Fibroblast of peridontal ligament (primary cell): ENCODE data around the gene USP12.
"Not testable (repeated sequence)": the region's sequence is repeated elsewhere in the genome, so short reads cannot be mapped to it uniquely, and the experiment has no call there.

Experiments used
- DNase-seq: peaks from one replicate; pipeline ENCODE4 v3.0.0-alpha.2; 2010; ENCODE audit errors: extremely low read depth

USP12 gene

GRCh38 chr13:27151798-27152599 lies 19.6 kb downstream of the USP12 start:
- peak; percentile 46 for DNase-seq

DNA sequence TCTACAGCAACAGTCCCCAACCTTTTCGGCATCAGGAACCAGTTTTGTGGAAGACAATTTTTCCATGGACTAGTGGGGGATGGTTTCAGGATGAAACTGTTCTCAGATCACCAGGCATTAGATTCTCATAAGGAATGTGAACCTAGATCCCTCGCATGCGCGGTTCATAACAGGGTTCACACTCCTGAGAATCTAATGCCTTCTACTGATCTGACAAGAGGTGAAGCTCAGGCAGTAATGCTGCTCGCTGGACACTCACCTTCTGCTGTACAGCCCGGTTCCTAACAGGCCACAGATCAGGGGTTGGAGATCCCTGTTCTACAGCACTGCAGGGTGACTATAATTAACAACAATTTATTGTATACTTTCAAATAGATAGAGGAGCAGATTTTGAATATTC lies 21.9 kb downstream of the USP12 start:
- DNase-seq: no peak

DNA sequence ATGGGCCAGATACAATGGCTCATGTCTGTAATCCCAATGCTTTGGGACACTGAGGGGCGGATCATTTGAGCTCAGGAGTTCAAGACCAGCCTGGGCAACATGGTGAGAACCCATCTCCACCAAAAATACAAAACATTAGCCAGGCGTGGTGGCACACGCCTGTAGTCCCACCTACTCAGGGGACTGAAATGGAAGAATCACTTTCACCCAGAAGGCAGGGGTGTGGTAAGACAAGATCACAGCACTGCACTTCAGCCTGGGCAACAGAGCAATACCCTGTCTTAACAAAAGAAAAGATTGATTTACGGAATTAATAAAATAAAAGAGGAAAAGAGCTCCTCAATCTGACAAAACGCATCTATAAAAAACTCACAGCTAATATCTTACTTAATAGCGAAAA lies 22.7 kb downstream of the USP12 start:
- DNase-seq: no peak

- no peak for DNase-seq
Measured at GRCh38 chr13:27147530-27148170, 24.0 kb downstream of the USP12 start.

DNA sequence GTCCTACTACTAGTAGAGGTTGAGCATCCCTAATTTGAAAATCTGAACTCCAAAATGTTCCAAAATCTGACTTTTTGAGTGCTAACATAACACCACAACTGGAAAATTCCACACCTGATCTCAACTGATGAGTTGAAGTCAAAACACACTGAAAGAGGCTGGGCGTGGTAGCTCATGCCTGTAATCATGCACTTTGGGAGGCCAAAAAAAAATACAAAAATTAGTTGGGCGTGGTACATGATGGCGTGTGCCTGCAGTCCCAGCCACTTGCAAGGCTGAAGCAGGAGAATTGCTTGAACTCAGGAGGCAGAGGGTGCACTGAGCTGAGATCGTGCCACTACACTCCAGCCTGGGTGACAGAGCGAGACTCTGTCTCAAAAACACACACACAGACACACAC lies 29.9 kb downstream of the USP12 start:
- DNase-seq: no peak

DNA sequence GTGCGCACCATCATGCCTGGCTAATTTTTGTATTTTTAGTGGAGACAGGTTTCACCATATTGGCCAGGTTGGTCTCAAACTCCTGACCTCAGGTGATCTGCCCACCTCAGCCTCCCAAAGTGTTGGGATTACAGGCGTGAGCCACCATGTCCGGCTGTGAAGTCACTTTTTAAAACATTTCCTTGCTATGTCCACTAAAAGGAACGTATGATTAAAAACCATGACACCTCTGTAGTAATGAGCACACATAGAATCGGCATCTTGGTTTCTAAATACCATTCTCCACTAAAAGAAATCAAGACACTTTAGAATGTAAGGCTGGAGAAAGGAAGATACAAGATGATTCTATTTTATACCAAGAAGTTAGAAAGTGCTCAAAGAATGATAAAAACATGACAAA lies 30.5 kb downstream of the USP12 start:
- DNase-seq: not testable (repeated sequence)

DNA sequence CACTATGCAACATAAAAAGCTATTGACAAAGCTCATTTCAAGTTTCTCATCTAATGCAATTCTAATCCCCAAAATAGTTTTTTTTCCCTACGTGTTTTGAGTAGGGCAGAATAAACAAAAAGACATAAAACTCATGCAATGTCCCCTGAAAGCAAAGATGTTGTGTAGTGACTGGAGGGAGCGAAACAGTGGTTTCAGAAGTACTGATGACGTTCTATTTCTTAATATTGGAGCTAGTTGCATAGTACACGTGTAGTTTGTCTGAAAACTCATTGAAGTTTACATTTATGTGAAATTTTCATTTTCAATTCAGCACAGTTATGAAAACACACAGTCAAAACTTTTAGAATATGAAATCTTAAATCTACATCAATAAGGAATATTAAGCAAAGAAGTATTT lies 31.6 kb downstream of the USP12 start:
- no peak for DNase-seq

- no peak for DNase-seq
Measured at GRCh38 chr13:27139565-27139964, 32.0 kb downstream of the USP12 start.

DNA sequence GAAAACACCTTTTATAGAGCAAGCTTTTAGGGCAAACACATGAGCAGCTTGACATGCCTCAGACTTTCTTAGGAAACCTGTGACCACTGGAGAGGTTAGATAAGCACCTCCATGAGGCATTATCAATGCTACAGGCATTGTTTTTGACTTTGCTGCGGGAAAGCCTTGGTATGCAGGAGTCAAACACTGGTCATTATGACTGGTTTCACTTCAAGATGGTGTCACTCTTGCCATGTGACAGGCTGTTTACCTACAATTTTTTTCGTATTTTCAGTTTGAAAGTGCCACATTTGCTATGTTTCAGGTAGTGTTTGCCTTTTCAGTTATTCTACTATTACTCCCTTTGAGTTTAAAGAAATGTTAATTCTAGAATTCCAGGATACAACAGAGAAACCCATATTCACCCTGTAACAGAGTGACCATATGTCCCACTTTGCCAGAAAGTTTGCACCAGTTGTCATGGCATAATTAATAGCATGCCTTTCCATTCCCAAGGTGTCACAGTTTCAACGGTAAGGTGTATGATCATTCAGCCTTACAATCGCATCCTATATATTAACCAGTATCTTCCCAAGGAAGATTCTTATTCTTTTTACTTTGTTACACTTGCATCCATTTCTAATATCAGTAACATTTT lies 33.0 kb downstream of the USP12 start:
- DNase-seq: no peak

GRCh38 chr13:27137759-27138158 lies 33.9 kb downstream of the USP12 start:
- DNase-seq: peak; percentile 7

DNA sequence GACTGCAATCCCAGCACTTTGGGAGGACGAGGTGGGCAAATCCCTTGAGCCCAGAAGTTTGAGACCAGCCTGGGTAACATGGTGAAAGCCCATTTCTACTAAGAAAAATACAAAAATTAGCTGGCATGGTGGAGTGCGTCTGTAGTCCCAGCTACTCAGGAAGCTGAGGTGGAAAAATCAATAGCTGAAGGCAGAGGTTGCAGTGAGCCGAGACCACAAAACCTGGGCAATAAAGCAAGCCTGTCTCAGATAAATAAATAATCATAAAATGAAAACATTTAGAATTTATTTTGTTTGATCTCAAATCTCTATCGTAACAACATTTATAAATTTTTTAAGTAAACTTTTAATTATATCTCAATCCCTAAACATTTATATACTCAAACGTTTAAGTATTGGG lies 36.6 kb downstream of the USP12 start:
- DNase-seq: no peak

GRCh38 chr13:27133889-27134288 lies 37.7 kb downstream of the USP12 start:
- DNase-seq: no peak

GRCh38 chr13:27132538-27132937 lies 39.1 kb downstream of the USP12 start:
- DNase-seq: no peak

DNA sequence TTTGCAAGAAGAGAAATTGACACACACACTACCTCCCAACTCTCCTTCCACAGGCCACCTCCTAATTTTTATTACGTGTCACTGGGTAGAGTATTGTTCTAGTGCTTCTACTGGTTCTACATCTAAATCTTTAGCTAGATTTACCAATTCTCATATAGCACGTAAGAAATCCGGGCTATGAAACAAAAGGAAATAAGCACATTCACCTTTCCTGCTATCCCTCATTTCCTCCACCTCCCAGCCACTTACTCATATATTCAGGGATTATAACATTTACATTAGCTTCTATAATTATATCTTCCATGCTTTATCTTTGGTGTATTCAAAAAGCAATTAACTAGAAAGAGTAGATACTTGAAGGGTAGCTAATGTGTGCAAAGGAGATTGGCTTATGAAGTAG lies 39.7 kb downstream of the USP12 start:
- no peak for DNase-seq

GRCh38 chr13:27130979-27131623 lies 40.5 kb downstream of the USP12 start:
- DNase-seq: no peak

DNA sequence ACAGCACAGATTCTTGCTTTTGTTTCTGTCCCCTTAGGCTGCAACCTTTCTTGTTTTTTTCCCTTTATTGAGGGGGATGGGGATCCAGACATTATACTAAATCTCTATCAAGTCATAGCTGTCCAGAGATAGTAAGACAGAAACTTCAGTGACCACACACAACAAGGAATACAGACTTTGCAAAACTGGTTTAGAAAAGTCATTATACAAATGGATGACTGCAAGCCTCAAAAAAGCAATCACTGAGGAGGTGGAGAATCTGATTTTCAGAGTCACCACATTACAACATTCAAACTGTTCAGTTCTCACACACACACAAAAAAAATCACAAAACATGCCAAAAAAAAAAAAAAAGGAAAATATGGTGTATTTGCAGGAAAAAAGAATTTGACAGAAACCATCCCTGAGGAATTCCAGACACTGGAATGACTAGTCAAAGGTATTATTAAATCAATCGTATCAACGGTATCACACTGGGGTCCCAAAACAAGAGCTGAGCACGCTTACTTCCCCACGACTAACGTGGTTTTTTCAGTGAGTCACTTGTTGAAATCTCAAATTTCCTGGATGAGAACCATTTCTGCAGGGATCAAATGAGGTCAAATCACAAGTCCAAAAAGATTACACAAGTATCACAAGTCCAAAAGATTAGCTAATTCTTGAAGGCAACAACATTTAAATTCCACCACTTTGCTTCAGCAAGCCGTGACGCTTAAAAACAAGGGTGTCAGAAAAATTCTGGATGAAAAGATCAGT lies 41.2 kb downstream of the USP12 start:
- peak; percentile 85 for DNase-seq

DNA sequence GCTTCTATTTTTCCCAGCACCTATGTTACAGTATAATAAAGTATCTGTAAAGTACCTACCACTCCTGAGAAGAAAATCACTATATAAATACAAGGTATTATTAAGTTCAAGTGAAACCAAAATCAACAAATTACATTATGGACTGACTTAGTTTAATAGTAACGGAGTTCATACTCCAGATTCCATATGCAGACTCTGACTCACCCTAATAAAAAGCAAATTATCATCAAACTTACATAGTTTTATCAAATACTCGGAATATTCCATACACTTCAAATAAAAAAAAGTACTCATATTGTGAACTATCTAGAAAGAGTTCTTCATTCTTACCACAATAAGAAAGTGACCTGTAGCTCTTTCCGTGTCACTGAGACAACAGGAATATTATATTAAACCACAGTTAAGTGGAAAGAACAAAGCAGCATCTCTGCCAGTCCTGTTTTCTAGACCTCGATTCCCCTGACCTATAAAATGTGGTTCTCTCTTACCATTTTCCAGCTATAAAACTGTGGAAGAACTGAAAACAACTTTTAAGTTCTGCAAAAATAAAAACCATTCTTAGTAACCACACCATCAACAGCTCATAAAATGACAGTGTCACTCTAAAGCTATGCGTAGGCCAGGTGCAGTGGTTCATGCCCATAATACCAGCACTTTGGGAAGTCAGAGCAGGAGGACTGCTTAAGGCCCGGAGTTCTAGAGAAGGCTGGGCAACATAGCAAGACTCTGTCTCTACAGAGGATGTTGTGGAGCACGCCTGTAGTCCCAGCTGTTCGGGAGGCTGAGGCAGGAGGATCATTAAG lies 42.6 kb downstream of the USP12 start:
- DNase-seq: no peak

GRCh38 chr13:27126859-27127258 lies 44.8 kb downstream of the USP12 start:
- DNase-seq: no peak

DNA sequence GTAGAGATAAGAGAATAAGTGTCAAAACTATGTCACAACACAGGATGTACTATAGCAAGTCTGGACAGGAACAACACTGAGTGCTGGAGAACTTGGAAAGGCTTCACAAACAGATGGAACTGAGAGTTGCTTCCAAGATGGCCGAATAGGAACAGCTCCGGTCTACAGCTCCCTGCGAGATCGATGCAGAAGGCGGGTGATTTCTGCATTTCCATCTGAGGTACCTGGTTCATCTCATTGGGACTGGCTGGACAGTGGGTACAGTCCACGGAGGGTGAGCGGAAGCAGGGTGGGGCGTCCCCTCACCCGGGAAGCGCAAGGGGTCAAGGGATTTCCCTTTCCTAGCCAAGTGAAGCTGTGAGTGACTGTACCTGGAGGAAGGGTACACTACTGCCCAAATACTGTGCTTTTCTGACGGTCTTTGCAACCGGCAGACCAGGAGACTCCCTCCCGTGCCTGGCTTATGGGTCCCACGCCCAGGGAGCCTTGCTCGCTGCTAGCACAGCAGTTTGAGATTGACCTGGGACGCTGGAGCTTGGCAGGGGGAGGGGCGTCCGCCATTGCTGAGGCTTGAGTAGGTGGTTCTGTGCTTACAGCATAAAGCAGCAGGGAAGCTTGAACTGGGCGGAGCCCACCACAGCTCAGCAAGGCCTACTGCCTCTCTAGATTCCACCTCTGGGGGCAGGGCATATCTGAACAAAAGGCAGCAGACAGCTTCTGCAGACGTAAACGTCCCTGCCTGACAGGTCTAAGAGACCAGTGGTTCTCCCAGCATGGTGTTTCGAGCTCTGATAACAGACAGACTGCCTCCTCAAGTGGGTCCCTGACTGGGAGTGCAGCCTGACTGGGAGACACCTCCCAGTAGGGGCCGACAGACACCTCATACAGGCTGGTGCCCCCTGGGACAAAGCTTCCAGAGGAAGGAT lies 46.0 kb downstream of the USP12 start:
- DNase-seq: no peak

DNA sequence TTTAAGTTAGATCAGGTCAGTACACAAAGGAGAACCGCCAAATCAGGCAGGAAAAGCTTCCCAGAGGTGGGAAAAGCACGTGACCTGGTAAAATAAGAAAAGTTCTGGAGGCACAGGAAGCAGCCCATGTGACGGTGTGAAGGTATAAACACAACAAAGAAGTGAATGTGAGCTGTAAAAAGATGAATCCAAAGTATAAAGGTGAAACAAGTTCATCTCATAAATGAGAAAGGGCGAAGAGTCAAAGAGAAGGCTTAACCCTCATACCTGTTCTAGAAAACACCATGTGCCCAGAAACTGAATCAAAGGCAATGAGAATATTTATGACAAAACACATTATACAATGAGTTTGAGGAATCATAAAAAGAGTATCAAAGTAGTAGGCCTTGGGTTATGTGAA lies 47.0 kb downstream of the USP12 start:
- DNase-seq: no peak
